Psoas muscle (tissue), 8 donors: ENCODE data around the gene SYK. TPM values are rescaled to one million over a fixed set of nuclear protein-coding genes. Genes with fewer than 3 reads are reported as not detected.

Experiments
- ATAC-seq, 4 donors: fragments of 200-7000 bp; cut with Tn5 transposase; one replicate each; pipeline ENCODE4 v1.9.1; 2020; ENCODE audit warnings: moderate library complexity in 3 of 4, mild to moderate bottlenecking in 2 of 4
- DNase-seq, 2 donors: peaks; one replicate each; pipeline ENCODE4 v3.0.0-alpha.2; 2020
- H3K27ac ChIP-seq: fragments of 200-600 bp; one replicate; pipeline ENCODE4 v1.8.0; 2022
- H3K27me3 ChIP-seq, 3 donors: fragments of 200-600 bp in 1 of 3; one replicate each; pipeline versions ENCODE4 v1.6.1 to v1.8.0; 2013 to 2022; ENCODE audit warnings: low read length in 2 of 3, mild to moderate bottlenecking in 2 of 3, moderate library complexity in 1 of 3; ENCODE audit not compliant: insufficient read depth in 3 of 3
- H3K36me3 ChIP-seq, 2 donors: fragments of 200-600 bp in 1 of 2; one replicate each; pipeline versions ENCODE4 v1.6.1 to v1.8.0; 2013 to 2022; ENCODE audit warnings: low read depth in 1 of 2, mild to moderate bottlenecking in 1 of 2, moderate library complexity in 1 of 2; ENCODE audit not compliant: insufficient read depth in 1 of 2
- H3K4me1 ChIP-seq: fragments of 200-600 bp; one replicate; pipeline ENCODE4 v1.8.0; 2022
- H3K4me3 ChIP-seq: fragments of 200-600 bp; one replicate; pipeline ENCODE4 v1.8.0; 2022; ENCODE audit warnings: mild to moderate bottlenecking
- H3K9me3 ChIP-seq: fragments of 200-600 bp; one replicate; pipeline ENCODE4 v1.8.0; 2022
- WGBS, 3 donors: extraction: QIAGEN DNeasy Blood & Tissue Kit; methylation state at CpG; one replicate each; pipeline versions ENCODE4 v1.1.6 to v1.1.7; 2013; 5-methylcytosine and 5-hydroxymethylcytosine counted together
- intact Hi-C, 2 donors: fragments of 100-400 bp; cut with DNase I; formaldehyde crosslinking; loops; one replicate each; pipeline versions ENCODE4 v1.11.0 to v1.14.2; 2022
- polyA plus RNA-seq, 3 donors: library from polyadenylated mRNA; stranded (reverse); fragments of 200-250 nt; gene quantifications; one replicate each; pipeline ENCODE4 v1.2.3, GENCODE V29; 2013
- total RNA-seq, 4 donors: library from RNA; stranded (reverse); fragmentation: NEBNext Ultra II Directional in 2 of 4; extraction: Animal tissue kit (Norgen Biotek cat#: 25700) in 2 of 4; gene quantifications; one replicate each; pipeline versions ENCODE4 v1.2.1 to v1.2.4, GENCODE V29; 2021 to 2023
- TF ChIP-seq, protein P1 (sequence below): fragments of 200-600 bp; IDR thresholded peaks from one replicate; pipeline ENCODE4 v1.8.0; 2022; ENCODE audit warnings: antibody characterized with exemption
- donor health status: healthy with polysubstance abuse.
- donor health status: DM: no; HTN: no; CAD: no; lungs with moderate emphysema.
- donor health status: Bipolar disorder and iron deficiency.
- donor health status: healthy.
- donor health status: DM: yes; HTN: yes; CAD: no.
- donor health status: DM: no; HTN: no; CAD: no.
- donor health status: DM: no; HTN: no; CAD: no.
- donor health status: DM: yes; HTN: yes; CAD: no.

SYK gene
- total and polyA plus RNA-seq, 7 donors, result 0.40 to 2.8 (median 1.4) TPM

DNA sequence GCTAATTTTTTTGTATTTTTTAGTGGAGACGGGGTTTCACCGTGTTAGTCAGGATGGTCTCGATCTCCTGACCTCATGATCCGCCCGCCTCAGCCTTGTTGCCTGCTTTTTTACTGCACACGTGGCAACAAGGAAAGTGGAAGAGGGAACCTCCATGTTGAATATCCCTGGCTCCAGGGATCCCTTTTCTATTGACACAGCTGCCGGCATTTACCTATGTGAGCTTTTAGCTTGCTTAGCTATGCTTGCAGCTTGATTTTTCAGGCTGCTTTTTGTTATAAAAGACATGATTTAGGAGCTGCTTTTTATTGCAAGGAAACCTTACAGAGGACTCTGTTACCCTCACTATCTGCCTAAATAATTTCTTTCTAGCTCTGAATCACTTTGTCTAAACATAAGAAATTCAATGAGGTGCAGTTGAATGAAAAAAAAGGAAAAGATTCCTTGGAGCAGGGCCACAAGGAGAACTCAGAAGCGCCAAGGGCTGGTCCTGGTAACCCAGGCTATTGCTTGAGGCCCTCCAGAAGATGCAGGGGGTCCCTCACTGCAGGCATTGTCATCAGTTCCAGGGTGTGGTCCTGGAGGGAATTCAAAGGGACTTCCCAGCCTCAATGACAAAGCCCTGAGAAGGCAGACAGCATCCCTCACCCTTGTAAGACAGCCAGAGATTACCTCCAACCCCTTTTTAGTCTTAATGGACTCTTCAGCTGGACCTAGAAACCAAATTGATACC, 89.9 kb downstream of the SYK start:
- intact Hi-C loops, result no loop called here
- no peaks in the 10 kb centered on the region for H3K4me1 ChIP-seq
- no peak overlapping the region for H3K27ac ChIP-seq
- peaks cover 0 to 1% (median 0%) of the 10 kb centered on the region in 3 donors for H3K27me3 ChIP-seq
- no peaks in the 10 kb centered on the region for H3K36me3 ChIP-seq
- no peak for ATAC-seq
- no peaks in the 10 kb centered on the region for H3K9me3 ChIP-seq
- WGBS, 3 donors, result 91 to 95% (median 95%) methylated on average over 8 of the region's 8 CpGs
- no peak overlapping the region for H3K4me3 ChIP-seq
- DNase-seq, result no peak
- TF ChIP-seq, protein P1, sequence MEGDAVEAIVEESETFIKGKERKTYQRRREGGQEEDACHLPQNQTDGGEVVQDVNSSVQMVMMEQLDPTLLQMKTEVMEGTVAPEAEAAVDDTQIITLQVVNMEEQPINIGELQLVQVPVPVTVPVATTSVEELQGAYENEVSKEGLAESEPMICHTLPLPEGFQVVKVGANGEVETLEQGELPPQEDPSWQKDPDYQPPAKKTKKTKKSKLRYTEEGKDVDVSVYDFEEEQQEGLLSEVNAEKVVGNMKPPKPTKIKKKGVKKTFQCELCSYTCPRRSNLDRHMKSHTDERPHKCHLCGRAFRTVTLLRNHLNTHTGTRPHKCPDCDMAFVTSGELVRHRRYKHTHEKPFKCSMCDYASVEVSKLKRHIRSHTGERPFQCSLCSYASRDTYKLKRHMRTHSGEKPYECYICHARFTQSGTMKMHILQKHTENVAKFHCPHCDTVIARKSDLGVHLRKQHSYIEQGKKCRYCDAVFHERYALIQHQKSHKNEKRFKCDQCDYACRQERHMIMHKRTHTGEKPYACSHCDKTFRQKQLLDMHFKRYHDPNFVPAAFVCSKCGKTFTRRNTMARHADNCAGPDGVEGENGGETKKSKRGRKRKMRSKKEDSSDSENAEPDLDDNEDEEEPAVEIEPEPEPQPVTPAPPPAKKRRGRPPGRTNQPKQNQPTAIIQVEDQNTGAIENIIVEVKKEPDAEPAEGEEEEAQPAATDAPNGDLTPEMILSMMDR, result no peak

GRCh38 chr9:90892918-90893317, 91.3 kb downstream of the SYK start:
- WGBS, 3 donors, result 49 to 64% (median 63%) methylated on average over 6 of the region's 6 CpGs
- DNase-seq (no peak), ATAC-seq (peak in 1 of 4 donors; percentile 15)
- intact Hi-C loops, result no loop called here
- Histone ChIP-seq H3K4me3 (no peak overlapping the region), H3K27me3 (no peaks in the 10 kb centered on the region), H3K27ac (no peak overlapping the region), H3K9me3 (no peaks in the 10 kb centered on the region), H3K4me1 (no peaks in the 10 kb centered on the region), H3K36me3 (no peaks in the 10 kb centered on the region)
- TF ChIP-seq, protein P1, result no peak

GRCh38 chr9:90893706-90894105, 92.1 kb downstream of the SYK start:
- Histone ChIP-seq H3K27me3 (no peaks in the 10 kb centered on the region), H3K4me3 (no peak overlapping the region), H3K4me1 (no peaks in the 10 kb centered on the region), H3K27ac (no peak overlapping the region), H3K36me3 (no peaks in the 10 kb centered on the region), H3K9me3 (no peaks in the 10 kb centered on the region)
- WGBS, 3 donors, result 88 to 90% (median 90%) methylated on average over 4 of the region's 4 CpGs
- DNase-seq (no peak), ATAC-seq (no peak)
- TF ChIP-seq, protein P1, result no peak
- intact Hi-C loops, result no loop called here

- peak in 3 of 4 donors; percentile 64 to 76 (median 76) for ATAC-seq
- intact Hi-C loops, result no loop called here
Measured at GRCh38 chr9:90894986-90895687, 93.5 kb downstream of the SYK start.

More at GRCh38 chr9:90894986-90895687, 93.5 kb downstream of the SYK start:
- DNase-seq, result no peak
- Histone ChIP-seq H3K4me1 (no peaks in the 10 kb centered on the region), H3K36me3 (no peaks in the 10 kb centered on the region), H3K27ac (no peak overlapping the region), H3K9me3 (no peaks in the 10 kb centered on the region), H3K27me3 (no peaks in the 10 kb centered on the region), H3K4me3 (no peak overlapping the region)
- TF ChIP-seq, protein P1, result peak; percentile 44
- WGBS, 3 donors, result 54 to 72% (median 63%) methylated on average over 16 of the region's 16 CpGs
